A673 (cell line): ENCODE data around the gene ZNF366. TPM values are rescaled to one million over a fixed set of nuclear protein-coding genes. Genes with fewer than 3 reads are reported as not detected.

Source experiments
- BruUV-seq: library from RNA; stranded (reverse); fragments of 400-500 nt; replicated peaks from 2 replicates; lab custom pipeline; 2021; lab: Mats Ljungman, UMichigan
- CTCF ChIA-PET: fragments of 300-600 bp; sonication (Branson Sonifier 250); formaldehyde crosslinking; loops from one replicate; lab custom pipeline; 2022; ENCODE audit warnings: antibody characterized with exemption; lab: Charles Lee
- POLR2A ChIA-PET: fragments of 300-600 bp; sonication (Branson Sonifier 250); formaldehyde crosslinking; loops from one replicate; lab custom pipeline; 2022; ENCODE audit warnings: antibody characterized with exemption; ENCODE audit not compliant: low non-redundant PET; lab: Charles Lee
- DNase-seq: peaks from one replicate; pipeline ENCODE4 v3.0.0-alpha.2; 2015; ENCODE audit warnings: low spot score
- H3K27ac ChIP-seq: fragments of 200-600 bp; sonication (generic); 2 replicates; pipeline ENCODE4 v1.5.1; 2016; ENCODE audit warnings: mixed run types, low read depth, mild to moderate bottlenecking, mixed read lengths, antibody characterized with exemption, low read length; ENCODE audit not compliant: poor library complexity, severe bottlenecking
- H3K27me3 ChIP-seq: fragments of 200-600 bp; sonication (generic); replicated peaks from 2 replicates; pipeline ENCODE4 v1.6.1; 2017; ENCODE audit warnings: mixed run types, low read depth, mild to moderate bottlenecking, mixed read lengths, antibody characterized with exemption, low read length; ENCODE audit not compliant: insufficient read depth, poor library complexity
- H3K36me3 ChIP-seq: fragments of 200-600 bp; sonication (generic); 2 replicates; pipeline ENCODE4 v1.6.1; 2016; ENCODE audit warnings: mixed run types, mild to moderate bottlenecking, mixed read lengths, antibody characterized with exemption, low read length; ENCODE audit not compliant: insufficient read depth, poor library complexity, severe bottlenecking
- H3K4me1 ChIP-seq: fragments of 200-600 bp; sonication (generic); 2 replicates; pipeline ENCODE4 v1.6.1; 2017; ENCODE audit warnings: mixed run types, mild to moderate bottlenecking, mixed read lengths, antibody characterized with exemption, low read length; ENCODE audit not compliant: insufficient read depth, poor library complexity, severe bottlenecking
- H3K4me3 ChIP-seq: fragments of 200-600 bp; sonication (generic); 2 replicates; pipeline ENCODE4 v1.5.1; 2016; ENCODE audit warnings: low read depth, mixed run types, mild to moderate bottlenecking, mixed read lengths, low read length; ENCODE audit not compliant: poor library complexity, severe bottlenecking
- H3K9me3 ChIP-seq: fragments of 200-600 bp; sonication (generic); 2 replicates; pipeline ENCODE4 v1.6.1; 2016; ENCODE audit warnings: mixed run types, low read depth, mild to moderate bottlenecking, mixed read lengths, antibody characterized with exemption, low read length; ENCODE audit not compliant: poor library complexity, severe bottlenecking
- CTCF ChIP-seq: fragments of 300-800, 200-600 bp; sonication (generic); conservative IDR thresholded peaks from 2 replicates; pipeline ENCODE4 v1.5.1; 2017; ENCODE audit warnings: low read depth, mild to moderate bottlenecking, antibody characterized with exemption, low read length, moderate library complexity, mixed read lengths
- EZH2 ChIP-seq: fragments of 200-600 bp; sonication (generic); IDR thresholded peaks from 2 replicates; pipeline ENCODE4 v1.6.1; 2017; ENCODE audit warnings: borderline replicate concordance, low read depth, mild to moderate bottlenecking, mixed read lengths, antibody characterized with exemption, low read length; ENCODE audit not compliant: poor library complexity, severe bottlenecking
- intact Hi-C: fragments of 100-400 bp; cut with micrococcal nuclease; formaldehyde crosslinking; loops from one replicate; pipeline ENCODE4 v1.10.0; 2022; ENCODE audit not compliant: unreplicated experiment
- total RNA-seq: library from RNA; stranded (reverse); gene quantifications from 2 replicates; pipeline ENCODE4 v1.2.3, GENCODE V29; 2021

The ZNF366 gene
- total RNA-seq, 1 experiment from 2014 or later = not detected

DNA sequence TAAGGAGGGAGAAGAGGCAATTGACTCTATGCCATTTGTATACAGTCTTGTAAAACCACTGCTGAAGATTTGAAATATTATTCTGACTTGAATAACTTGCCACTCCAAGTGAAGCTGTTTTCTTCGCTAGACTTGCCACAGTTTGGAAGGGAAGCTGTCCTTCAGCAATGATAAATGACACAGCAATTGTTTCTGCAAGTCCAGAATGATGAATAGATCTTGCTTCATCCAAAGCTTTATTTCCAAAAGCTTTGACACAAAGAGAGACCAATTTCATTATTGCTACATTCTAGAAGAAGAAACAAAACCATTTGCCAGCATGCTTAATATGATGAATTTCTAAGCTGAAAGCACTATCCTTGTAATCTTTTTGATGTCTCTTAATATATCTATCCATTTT is 73.7 kb downstream of the ZNF366 start:
- Histone ChIP-seq H3K4me3 (no peak overlapping the region), H3K4me1 (no peaks in the 10 kb centered on the region), H3K27me3 (no peaks in the 10 kb centered on the region), H3K36me3 (no peaks in the 10 kb centered on the region), H3K27ac (no peak overlapping the region), H3K9me3 (no peaks in the 10 kb centered on the region)
- CTCF ChIA-PET = no interaction called here
- DNase-seq = no peak
- POLR2A ChIA-PET = no interaction called here
- BruUV-seq = no TSS peak
- TF ChIP-seq EZH2 (no peak), CTCF (no peak)
- intact Hi-C loops = no loop called here

DNA sequence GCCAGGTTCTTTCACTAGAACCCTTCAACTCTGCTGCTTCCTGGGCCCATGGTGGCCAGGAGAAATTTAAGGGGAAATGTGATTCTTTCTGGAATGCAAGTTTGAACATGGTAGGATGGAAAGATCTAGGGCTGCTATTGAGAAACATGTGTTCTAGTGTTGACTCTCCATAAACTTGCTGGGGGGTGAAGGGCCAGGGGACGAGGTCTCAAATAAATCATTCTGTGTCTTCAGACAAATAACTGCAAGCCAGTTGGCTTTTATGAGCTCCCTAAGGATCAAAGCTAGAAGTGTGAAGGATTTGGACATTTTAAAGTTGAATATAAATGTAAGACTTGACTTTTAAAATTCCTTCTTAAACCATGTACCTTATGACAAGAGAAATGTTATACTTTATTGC is 78.5 kb downstream of the ZNF366 start:
- Histone ChIP-seq H3K27me3 (peaks cover 6% of the 10 kb centered on the region), H3K9me3 (no peaks in the 10 kb centered on the region), H3K4me3 (no peak overlapping the region), H3K27ac (no peak overlapping the region), H3K4me1 (no peaks in the 10 kb centered on the region), H3K36me3 (no peaks in the 10 kb centered on the region)
- TF ChIP-seq CTCF (no peak), EZH2 (no peak)
- POLR2A ChIA-PET = no interaction called here
- CTCF ChIA-PET = no interaction called here
- BruUV-seq = no TSS peak
- intact Hi-C loops = no loop called here
- no peak for DNase-seq

DNA sequence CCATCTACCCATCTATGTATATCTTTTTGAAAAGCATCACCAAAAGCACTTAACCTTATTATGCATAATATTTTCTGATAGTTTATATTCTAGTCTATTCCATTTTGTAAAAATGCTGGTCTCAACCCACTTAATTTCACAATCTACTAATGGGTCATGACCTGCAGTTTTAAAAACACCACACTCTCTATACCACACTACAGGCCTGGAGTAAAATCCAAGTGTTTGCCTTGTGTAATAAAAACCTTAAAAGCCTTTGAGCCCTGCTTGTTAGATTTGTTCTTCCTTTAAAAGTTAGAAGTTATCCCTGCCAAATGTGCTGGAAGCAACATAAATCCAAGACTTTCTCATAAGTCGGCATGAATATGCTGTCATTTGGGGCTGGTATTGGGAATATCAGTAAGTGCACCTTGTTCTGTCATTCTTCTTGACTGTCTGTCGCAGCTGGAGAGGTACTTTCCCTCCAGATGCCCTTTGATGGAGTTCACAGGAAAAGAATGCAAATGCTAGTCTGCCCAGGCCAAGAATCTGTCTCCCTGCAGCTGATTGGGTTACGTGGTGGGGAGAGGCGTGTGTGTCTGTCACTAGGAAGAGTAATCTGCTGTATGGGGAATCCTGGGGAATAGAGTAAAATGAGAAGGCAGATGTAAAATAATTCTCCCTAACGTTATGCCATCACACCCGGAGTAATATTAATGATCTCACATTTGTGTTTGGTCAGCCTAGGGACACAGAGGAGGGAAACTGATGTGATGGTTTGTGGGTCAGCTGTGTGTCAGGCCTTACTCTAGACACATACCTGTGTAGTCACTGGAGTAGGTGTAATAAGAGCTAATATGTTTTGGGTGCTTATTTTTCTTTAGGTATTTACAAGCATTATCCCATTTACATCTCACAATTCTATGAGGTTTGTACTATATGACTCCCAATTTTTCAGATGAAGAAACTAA is 79.4 kb downstream of the ZNF366 start:
- Histone ChIP-seq H3K27ac (no peak overlapping the region), H3K4me3 (no peak overlapping the region), H3K9me3 (no peaks in the 10 kb centered on the region), H3K36me3 (no peaks in the 10 kb centered on the region), H3K27me3 (peaks cover 6% of the 10 kb centered on the region), H3K4me1 (no peaks in the 10 kb centered on the region)
- POLR2A ChIA-PET = no interaction called here
- no peak for TF ChIP-seq CTCF
- no peak for TF ChIP-seq EZH2
- no TSS peak for BruUV-seq
- no peak for DNase-seq
- CTCF ChIA-PET = no interaction called here
- intact Hi-C loops = no loop called here
